Urinary bladder (tissue), 4 donors: ENCODE measurements around the gene IL9R. TPM values are rescaled to one million over a fixed set of nuclear protein-coding genes. Genes with fewer than 3 reads are reported as not detected.
"Not testable (repeated sequence)": the region's sequence is repeated elsewhere in the genome, so short reads cannot be mapped to it uniquely, and the experiment has no call there.

Experiments used
- DNase-seq: peaks from one replicate; pipeline ENCODE4 v3.0.0-alpha.2; 2015; ENCODE audit errors: extremely low spot score
- H3K27ac ChIP-seq: one replicate; pipeline ENCODE4 v1.5.1; 2013; ENCODE audit warnings: low read depth, mild to moderate bottlenecking, moderate library complexity
- H3K36me3 ChIP-seq: one replicate; pipeline ENCODE4 v1.6.1; 2013; ENCODE audit warnings: mild to moderate bottlenecking, moderate library complexity; ENCODE audit not compliant: insufficient read depth
- H3K4me1 ChIP-seq: one replicate; pipeline ENCODE4 v1.6.1; 2013; ENCODE audit warnings: mild to moderate bottlenecking, moderate library complexity; ENCODE audit not compliant: insufficient read depth
- H3K4me3 ChIP-seq: one replicate; pipeline ENCODE4 v1.5.1; 2013; ENCODE audit warnings: low read depth, low read length
- WGBS: extraction: QIAGEN DNeasy Blood & Tissue Kit; methylation state at CpG from one replicate; pipeline ENCODE4 v1.1.7; 2013; 5-methylcytosine and 5-hydroxymethylcytosine counted together
- polyA plus RNA-seq: library from polyadenylated mRNA; stranded (reverse); fragments of 200-250 nt; gene quantifications from one replicate; pipeline ENCODE4 v1.2.3, GENCODE V29; 2013
- total RNA-seq: library from RNA; depleted of rRNA; stranded (reverse); fragments of >200 nt; gene quantifications from one replicate; pipeline ENCODE4 v1.2.3, GENCODE V29; 2014
- donor health status: healthy with polysubstance abuse.
- donor health status: healthy.

IL9R gene
- total and polyA plus RNA-seq, 2 donors: 0.63 to 2.0 TPM

- DNase-seq: no peak
- H3K27ac ChIP-seq: no peak overlapping the region
- no peaks in the 10 kb centered on the region for H3K36me3 ChIP-seq
- no peaks in the 10 kb centered on the region for H3K4me1 ChIP-seq
- H3K4me3 ChIP-seq: no peak overlapping the region
- 77% methylated on average over 3 of the region's 3 CpGs for WGBS
Observed at GRCh38 chrX:156002507-156002906, 5.0 kb downstream of the IL9R start.

- no peaks in the 10 kb centered on the region for H3K36me3 ChIP-seq
- no peak for DNase-seq
- H3K4me3 ChIP-seq: no peak overlapping the region
- no peak overlapping the region for H3K27ac ChIP-seq
- no peaks in the 10 kb centered on the region for H3K4me1 ChIP-seq
- WGBS: 77% methylated on average over 14 of the region's 14 CpGs
Observed at GRCh38 chrX:156003486-156004185, 6.1 kb downstream of the IL9R start.

GRCh38 chrX:156004256-156004655 is 6.8 kb downstream of the IL9R start:
- H3K4me3 ChIP-seq: no peak overlapping the region
- WGBS: 58% methylated on average over 2 of the region's 2 CpGs
- H3K27ac ChIP-seq: no peak overlapping the region
- DNase-seq: no peak
- H3K36me3 ChIP-seq: no peaks in the 10 kb centered on the region
- no peaks in the 10 kb centered on the region for H3K4me1 ChIP-seq

- no peak for DNase-seq
- H3K4me3 ChIP-seq: no peak overlapping the region
Observed at GRCh38 chrX:156004740-156005139, 7.2 kb downstream of the IL9R start.

GRCh38 chrX:156005144-156005543 is 7.6 kb downstream of the IL9R start:
- H3K27ac ChIP-seq: no peak overlapping the region
- DNase-seq: no peak
- no peaks in the 10 kb centered on the region for H3K4me1 ChIP-seq
- 62% methylated on average over 6 of the region's 6 CpGs for WGBS
- H3K4me3 ChIP-seq: no peak overlapping the region
- H3K36me3 ChIP-seq: no peaks in the 10 kb centered on the region

More at GRCh38 chrX:156004740-156005139, 7.2 kb downstream of the IL9R start:
- H3K4me1 ChIP-seq: no peaks in the 10 kb centered on the region
- H3K36me3 ChIP-seq: no peaks in the 10 kb centered on the region
- H3K27ac ChIP-seq: no peak overlapping the region
- 82% methylated on average over 3 of the region's 3 CpGs for WGBS

- H3K4me1 ChIP-seq, H3K4me3 ChIP-seq: not testable (repeated sequence)
- 76% methylated on average over 8 of the region's 8 CpGs for WGBS
Observed at GRCh38 chrX:156006468-156006867, 9.0 kb downstream of the IL9R start.

GRCh38 chrX:156008379-156008778 is 10.9 kb downstream of the IL9R start:
- not testable (repeated sequence) for DNase-seq, H3K4me3 ChIP-seq, H3K4me1 ChIP-seq, H3K27ac ChIP-seq, H3K36me3 ChIP-seq
- WGBS: 83% methylated on average over 6 of the region's 7 CpGs

More at GRCh38 chrX:156006468-156006867, 9.0 kb downstream of the IL9R start:
- H3K36me3 ChIP-seq, DNase-seq, H3K27ac ChIP-seq: not testable (repeated sequence)

- H3K4me3 ChIP-seq: no peak overlapping the region
- DNase-seq: no peak
- H3K4me1 ChIP-seq: no peaks in the 10 kb centered on the region
- no peaks in the 10 kb centered on the region for H3K36me3 ChIP-seq
- WGBS: 74% methylated on average over 1 of the region's 1 CpG
- no peak overlapping the region for H3K27ac ChIP-seq
Observed at GRCh38 chrX:156008915-156009314, 11.4 kb downstream of the IL9R start.

- not testable (repeated sequence) for H3K27ac ChIP-seq, H3K4me1 ChIP-seq, H3K36me3 ChIP-seq, H3K4me3 ChIP-seq, DNase-seq
- 100% methylated on average over 2 of the region's 9 CpGs for WGBS
Observed at GRCh38 chrX:156009691-156010090, 12.2 kb downstream of the IL9R start.

- DNase-seq, H3K4me1 ChIP-seq, H3K27ac ChIP-seq, H3K4me3 ChIP-seq, H3K36me3 ChIP-seq: not testable (repeated sequence)
- WGBS: no CpG with 5 or more reads among the region's 5 CpGs
Observed at GRCh38 chrX:156013286-156013953, 15.9 kb downstream of the IL9R start.

- H3K27ac ChIP-seq, H3K4me3 ChIP-seq, H3K36me3 ChIP-seq, DNase-seq, H3K4me1 ChIP-seq: not testable (repeated sequence)
- WGBS: 81% methylated on average over 5 of the region's 5 CpGs
Observed at GRCh38 chrX:156019846-156020245, 22.4 kb downstream of the IL9R start.

GRCh38 chrX:156023002-156023401 is 25.5 kb downstream of the IL9R start:
- H3K36me3 ChIP-seq, H3K4me3 ChIP-seq, H3K4me1 ChIP-seq, DNase-seq, H3K27ac ChIP-seq: not testable (repeated sequence)
- 77% methylated on average over 8 of the region's 9 CpGs for WGBS

GRCh38 chrX:156024949-156025492 is 27.5 kb downstream of the IL9R start:
- WGBS: 76% methylated on average over 13 of the region's 17 CpGs
- H3K4me1 ChIP-seq, H3K4me3 ChIP-seq, DNase-seq, H3K36me3 ChIP-seq, H3K27ac ChIP-seq: not testable (repeated sequence)

- H3K36me3 ChIP-seq, H3K4me3 ChIP-seq, H3K4me1 ChIP-seq, H3K27ac ChIP-seq, DNase-seq: not testable (repeated sequence)
- WGBS: no CpG with 5 or more reads among the region's 73 CpGs
Observed at GRCh38 chrX:156028653-156029237, 31.2 kb downstream of the IL9R start.
